VCaP (cell line): ENCODE measurements around the gene CNTN4.

Experiments
- H3K27ac ChIP-seq: fragments of 450-650 bp; 2 replicates; pipeline ENCODE4 v1.5.1; 2017
- TF ChIP-seq, protein P1 (sequence below): fragments of 450-650 bp; conservative IDR thresholded peaks from 2 replicates; pipeline ENCODE4 v1.5.1; 2017; ENCODE audit warnings: mild to moderate bottlenecking, moderate library complexity

CNTN4 gene

DNA sequence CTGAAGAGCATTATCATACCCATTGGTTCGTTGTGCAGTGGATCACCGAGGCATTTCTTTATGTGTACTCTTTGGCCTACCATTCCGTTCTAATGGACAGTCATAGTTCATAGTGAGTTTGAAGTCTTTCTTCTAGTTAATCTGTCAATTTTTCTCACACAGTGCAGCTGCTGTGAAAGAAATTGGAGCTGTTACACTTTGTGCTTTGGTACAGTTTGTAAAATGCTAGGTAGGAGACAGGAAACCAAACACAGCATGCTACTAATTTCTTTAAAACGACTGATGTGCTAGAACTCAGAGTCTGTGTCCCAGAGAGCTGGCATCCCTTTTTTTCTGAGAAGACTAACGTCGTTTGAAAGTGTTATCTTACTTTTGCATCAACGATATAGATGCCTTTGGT, 218.9 kb downstream of the CNTN4 start:
- H3K27ac ChIP-seq, result no peak overlapping the region
- TF ChIP-seq, protein P1, sequence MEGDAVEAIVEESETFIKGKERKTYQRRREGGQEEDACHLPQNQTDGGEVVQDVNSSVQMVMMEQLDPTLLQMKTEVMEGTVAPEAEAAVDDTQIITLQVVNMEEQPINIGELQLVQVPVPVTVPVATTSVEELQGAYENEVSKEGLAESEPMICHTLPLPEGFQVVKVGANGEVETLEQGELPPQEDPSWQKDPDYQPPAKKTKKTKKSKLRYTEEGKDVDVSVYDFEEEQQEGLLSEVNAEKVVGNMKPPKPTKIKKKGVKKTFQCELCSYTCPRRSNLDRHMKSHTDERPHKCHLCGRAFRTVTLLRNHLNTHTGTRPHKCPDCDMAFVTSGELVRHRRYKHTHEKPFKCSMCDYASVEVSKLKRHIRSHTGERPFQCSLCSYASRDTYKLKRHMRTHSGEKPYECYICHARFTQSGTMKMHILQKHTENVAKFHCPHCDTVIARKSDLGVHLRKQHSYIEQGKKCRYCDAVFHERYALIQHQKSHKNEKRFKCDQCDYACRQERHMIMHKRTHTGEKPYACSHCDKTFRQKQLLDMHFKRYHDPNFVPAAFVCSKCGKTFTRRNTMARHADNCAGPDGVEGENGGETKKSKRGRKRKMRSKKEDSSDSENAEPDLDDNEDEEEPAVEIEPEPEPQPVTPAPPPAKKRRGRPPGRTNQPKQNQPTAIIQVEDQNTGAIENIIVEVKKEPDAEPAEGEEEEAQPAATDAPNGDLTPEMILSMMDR, result no peak

DNA sequence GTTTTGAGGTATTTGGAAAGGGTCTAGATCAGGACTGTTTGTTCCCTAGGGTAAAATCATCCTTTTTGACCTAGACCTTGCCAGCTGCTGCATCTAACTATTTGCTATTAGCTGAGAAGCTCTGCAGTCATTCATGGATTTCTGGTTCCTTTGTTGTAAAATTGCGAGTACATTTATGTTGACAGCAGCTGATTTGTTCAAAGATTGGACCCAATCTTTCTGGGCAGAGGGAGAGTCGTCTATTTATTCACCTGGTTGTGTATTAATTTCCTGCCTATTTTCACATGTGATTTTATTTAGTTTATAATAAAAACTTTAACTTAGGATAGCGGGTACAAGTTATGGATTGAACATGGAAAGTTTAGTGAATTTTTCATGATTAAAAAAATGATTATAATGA, 236.3 kb downstream of the CNTN4 start:
- TF ChIP-seq, protein P1, result no peak
- H3K27ac ChIP-seq, result no peak overlapping the region

DNA sequence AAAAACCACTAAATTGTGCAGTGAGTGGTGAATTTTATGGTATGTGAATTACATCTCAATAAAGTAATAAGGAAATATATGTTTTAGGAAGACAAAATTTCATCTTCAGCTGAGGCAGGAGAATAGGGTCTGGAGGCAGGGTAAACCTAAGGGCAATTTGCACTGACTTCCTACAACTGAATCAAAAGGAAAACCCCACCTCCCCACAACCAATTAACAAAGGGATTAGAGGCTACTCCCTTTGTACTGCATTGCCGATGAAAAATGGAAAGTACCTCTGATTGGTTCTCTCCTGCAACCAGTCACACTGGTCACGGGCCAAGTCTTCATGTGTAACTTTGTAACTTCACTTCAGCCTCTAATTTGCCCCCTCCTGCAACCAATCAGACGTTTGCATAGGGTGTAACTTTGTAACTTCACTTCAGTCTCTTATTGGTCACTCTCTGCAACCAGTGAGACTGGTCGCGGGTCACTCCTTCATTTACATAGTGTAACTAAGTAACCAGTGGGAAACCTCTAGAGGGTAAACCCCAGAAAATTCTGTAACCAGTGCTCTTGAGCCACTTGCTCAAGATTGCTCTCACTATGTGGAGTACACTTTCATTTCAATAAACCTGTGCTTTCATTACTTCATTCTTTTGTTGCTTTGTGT, 244.5 kb downstream of the CNTN4 start:
- TF ChIP-seq, protein P1, result no peak
- no peak overlapping the region for H3K27ac ChIP-seq

DNA sequence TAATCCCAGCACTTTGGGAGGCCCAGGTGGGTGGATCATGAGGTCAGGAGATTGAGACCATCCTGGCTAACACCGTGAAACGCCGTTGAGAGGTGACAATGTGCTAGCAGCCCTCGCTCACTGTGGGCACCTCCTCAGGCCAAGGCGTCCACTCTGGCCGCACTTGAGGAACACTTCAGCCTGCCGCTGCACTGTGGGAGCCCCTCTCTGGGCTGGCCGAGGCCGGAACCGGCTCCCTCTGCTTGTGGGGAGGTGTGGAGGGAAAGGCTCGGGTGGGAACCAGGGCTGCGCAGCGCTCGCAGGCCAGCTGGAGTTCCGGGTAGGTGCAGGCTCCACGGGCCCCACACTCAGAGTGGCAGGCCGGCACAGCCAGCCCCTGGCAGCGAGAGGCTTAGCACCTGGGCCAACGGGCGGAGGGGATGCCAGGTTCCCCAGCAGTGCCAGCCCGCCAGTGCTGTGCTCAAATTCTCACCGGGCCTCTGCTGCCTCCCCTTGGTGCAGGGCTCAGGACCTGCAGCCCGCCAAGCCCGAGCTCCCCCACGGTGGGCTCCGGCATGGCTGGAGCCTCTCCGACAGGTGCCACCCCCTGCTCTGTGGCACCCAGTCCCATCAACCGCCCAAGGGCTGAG, 253.6 kb downstream of the CNTN4 start:
- H3K27ac ChIP-seq, result no peak overlapping the region
- TF ChIP-seq, protein P1, result no peak

DNA sequence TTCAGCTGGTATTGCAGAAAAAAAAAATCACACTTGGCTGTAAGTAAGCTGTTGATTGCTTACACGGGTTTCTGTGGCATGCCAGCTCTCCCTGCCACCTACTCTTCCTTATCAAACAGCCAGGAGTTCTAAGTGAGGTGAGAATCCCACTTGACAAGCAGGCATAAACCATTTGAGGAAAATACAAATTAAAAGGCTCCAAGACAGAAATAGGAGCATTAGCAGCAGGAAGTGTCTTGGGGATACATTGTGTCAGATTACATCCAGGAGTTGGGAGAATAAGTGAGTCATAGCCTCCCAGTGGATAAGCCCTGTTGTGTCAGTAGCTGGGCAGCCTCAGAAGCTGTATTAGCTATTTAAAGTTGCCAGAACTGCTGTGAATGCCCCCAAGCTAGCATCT, 256.0 kb downstream of the CNTN4 start:
- TF ChIP-seq, protein P1, result no peak
- no peak overlapping the region for H3K27ac ChIP-seq

DNA sequence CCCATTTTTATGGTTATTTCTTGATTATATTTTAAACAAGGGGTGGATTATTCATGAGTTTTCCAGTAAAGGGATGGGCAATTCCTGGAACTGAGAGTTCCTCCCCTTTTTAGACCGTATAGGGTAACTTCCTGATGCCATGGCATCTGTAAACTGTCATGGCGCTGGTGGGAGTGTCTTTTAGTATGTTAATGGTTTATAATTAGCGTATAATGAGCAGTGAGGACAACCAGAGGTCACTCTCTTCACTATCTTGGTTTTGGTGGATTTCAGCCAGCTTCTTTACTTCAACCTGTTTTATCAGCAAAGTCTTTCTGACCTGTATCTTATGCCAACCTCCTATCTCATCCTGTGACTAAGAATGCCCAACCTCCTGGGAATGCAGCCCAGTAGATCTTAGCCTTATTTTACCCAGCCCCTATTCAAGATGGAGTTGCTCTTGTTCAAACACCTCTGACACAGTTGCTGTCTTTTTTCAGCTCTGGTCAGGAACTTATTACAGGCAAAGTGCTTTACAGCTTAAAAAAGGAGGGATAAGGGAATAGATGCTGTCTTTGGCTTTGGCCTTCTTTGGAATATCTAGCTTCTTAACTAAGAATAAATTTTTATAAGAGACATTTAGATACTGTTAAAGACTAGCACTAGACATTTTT, 257.8 kb downstream of the CNTN4 start:
- TF ChIP-seq, protein P1, result no peak
- no peak overlapping the region for H3K27ac ChIP-seq

DNA sequence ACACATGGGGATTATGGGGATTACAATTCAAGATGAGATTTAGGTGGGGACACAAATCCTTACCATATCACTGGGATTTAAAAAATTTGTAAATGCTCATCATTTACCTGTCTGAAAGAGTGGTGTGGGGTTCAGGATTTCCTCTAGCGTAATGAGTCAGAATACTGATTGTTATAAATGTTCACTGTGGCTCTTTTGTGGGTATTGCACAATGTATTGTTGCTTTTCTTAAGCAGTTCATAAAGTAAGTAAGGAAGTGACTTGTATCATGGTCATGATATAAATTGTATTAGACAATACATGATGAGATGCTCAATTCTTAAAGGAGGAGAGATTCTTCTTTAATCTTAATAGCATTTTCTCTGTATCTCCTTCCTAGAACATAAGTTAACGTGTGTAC, 262.1 kb downstream of the CNTN4 start:
- TF ChIP-seq, protein P1, result no peak
- no peak overlapping the region for H3K27ac ChIP-seq
